CD4-positive, alpha-beta T cell treated with Interleukin-1 beta for 1 hour (primary cell): ENCODE measurements around the gene CDCA4.
"Not testable (repeated sequence)": the region's sequence is repeated elsewhere in the genome, so short reads cannot be mapped to it uniquely, and the experiment has no call there.

Experiments
- DNase-seq, 2 donors: peaks; one replicate each; pipeline ENCODE4 v3.0.0-alpha.2; 2020 to 2022

CDCA4 gene

DNA sequence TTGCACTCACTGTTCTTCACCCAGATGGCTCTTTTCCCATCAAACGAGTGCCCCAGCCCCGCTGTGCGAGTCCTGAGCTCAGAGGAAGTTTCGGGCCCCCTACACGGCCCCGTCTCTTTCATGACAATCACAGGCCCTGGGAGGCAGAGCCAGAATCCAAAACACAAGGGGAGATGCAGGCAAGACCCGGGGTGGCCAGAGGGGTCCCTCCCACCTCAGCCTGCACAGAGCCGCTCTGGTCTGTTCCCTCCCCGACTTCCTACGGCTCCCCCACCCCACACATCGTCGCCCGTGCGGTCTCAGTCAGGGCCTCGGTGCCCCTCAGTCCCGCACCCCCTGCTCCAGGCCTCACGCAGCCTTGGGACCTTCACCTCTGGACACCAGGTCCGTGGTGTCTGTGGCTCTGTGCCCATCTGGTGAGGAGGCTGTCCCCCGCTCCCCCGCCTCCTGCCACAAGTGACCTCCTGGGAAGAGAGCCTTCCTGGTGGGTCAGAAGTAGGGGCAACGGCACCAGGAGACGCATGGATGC lies 35.5 kb upstream of the CDCA4 start:
- no peak for DNase-seq

- no peak for DNase-seq
These were observed 34.9 kb upstream of the CDCA4 start for GRCh38 chr14:105055736-105056302.

DNA sequence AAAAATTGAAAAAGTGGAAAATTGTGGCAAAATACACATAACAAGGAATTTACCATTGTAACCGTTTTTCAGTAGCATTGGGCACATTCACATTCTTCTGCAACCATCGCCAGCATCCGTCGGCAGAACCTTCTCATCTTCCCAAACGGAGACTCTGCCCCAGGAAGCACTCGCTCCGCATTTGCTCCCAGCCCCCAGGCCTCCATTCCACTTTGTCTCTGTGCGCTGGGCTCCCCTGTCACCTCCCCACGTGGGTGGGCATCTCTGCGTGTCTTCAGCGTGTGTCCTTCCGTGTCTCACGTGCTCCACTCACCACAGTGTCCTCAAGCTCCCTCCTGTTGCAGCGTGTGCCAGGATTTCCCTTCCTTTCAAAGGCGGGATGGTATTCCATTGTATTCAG lies 34.5 kb upstream of the CDCA4 start:
- no peak for DNase-seq

GRCh38 chr14:105053996-105054395 lies 33.1 kb upstream of the CDCA4 start:
- no peak for DNase-seq

DNA sequence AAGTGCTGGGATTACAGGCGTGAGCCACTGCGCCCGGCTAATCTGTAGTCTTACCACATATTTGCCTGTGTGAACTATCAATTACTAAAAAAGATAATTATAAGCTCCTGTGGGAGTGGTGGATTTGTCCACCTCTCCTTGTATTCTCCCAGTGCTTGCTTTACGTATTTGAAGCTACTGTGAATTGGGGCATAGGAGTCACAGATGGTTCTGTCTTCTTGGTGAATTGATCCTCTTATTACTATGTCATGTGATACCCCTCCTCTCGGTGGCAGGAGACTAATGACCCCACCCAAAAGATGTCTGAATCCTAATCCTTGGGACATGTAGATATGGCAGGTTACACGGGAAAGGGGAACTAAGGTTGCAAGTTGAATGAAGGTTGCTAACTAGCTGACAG lies 32.5 kb upstream of the CDCA4 start:
- DNase-seq = no peak

DNA sequence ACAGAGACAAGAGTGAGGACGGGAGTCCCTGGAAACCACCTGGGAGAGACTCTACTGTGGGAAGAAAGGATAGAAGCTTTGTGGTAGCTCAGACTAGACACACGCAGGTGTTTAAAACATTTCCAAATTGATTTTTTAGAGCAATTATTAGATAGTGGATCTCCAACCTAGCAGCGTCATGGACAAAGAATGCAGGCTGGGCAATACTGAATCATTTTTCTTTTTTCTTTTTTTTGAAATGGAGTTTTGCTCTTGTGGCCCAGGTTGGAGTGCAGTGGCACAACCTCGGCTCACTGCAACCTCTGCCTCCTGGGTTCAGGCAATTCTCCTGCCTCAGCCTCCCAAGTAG lies 31.2 kb upstream of the CDCA4 start:
- DNase-seq = no peak

- no peak for DNase-seq
These were observed 30.6 kb upstream of the CDCA4 start for GRCh38 chr14:105051182-105052109.

DNA sequence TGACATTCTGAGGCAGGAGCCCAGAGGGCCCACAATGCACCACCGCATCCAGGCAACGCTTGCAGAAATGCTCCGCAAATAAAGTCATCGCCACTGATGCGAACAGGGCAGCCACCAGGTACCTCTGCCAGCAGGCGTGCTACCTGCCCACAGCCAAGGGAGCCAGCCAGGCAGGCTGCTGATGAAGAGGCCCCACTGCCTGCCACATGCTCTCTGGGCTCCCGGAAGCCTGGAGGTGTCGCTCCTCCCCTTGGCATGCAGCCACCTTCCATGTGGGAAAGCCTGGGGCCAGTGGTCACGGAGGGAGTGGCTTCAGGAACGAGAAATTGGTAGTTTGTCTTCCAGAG lies 29.6 kb upstream of the CDCA4 start:
- no peak for DNase-seq

DNA sequence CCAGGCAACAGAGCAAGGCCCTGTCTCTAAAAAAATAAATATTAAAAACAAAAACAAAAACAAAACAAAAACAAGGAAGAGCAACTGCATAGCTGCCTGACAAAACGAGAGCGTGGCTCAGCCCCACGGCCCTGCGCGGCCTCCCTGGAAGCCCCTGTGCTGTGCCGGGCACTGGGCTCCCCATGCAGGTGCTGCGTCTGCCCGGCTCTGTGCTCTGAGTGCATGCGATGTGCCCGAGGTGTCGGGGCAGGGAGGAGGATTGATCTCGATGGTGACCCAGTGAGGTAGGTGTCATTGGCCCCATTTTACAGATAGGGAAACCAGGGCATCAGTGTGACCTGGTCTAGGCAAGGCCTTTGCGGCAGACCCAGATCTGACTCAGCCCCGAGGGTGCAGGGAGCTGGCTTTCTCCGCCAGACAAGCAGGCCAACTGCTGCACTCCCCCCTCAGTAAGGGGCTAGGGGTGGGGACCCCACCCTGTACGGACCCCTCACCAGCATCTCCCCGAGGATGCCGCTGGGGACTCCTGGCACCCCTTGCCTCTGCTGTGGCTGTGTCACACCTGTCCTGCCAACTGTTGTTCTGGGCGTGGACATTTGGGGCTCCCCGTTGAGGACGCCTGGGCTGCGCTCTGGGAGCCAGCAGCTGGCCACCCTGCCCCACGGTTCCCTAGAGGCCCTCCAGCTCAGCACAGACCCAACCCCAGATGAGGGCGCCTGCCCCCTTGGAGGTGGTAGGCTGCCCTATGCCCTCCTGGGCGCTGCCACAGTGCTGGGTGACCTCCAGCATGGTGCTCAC lies 29.1 kb upstream of the CDCA4 start:
- no peak for DNase-seq

DNA sequence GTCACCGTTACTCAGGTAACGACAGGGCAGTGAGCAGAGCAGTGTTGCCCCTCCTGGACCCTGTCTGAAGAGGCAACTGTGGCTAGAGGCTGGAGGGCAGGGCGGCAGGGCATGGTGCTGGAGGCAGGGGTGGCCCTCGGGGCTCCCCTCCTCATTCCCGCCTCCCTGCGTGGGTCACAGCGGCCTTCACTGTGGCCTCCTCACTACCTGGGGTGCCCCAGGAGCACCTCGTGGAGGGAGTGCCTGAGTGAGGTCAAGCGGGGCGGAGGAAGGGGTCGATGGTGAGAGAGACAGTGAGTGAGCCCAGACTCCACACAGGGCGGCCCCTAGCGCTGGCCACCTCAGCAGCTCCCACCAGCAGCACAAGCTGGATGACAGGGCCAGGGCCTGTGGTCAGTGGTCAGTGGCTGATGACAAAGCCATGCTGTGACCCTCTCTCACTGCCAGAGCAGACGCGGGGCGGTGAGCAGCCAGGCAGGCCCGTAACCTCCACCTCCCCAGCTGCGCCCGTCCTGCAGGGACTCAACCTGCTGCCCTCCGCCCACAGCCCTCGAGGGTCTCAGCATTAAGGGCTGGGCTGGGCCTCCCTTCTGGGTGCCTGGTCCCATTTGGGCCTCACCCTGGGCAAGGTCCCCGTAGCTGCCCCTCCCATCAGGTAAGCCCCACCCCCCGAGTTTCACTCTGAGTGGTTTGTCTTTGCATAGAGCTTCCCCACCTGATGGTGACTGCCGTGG lies 26.6 kb upstream of the CDCA4 start:
- no peak for DNase-seq

- no peak for DNase-seq
These were observed 26.0 kb upstream of the CDCA4 start for GRCh38 chr14:105046891-105047282.

DNA sequence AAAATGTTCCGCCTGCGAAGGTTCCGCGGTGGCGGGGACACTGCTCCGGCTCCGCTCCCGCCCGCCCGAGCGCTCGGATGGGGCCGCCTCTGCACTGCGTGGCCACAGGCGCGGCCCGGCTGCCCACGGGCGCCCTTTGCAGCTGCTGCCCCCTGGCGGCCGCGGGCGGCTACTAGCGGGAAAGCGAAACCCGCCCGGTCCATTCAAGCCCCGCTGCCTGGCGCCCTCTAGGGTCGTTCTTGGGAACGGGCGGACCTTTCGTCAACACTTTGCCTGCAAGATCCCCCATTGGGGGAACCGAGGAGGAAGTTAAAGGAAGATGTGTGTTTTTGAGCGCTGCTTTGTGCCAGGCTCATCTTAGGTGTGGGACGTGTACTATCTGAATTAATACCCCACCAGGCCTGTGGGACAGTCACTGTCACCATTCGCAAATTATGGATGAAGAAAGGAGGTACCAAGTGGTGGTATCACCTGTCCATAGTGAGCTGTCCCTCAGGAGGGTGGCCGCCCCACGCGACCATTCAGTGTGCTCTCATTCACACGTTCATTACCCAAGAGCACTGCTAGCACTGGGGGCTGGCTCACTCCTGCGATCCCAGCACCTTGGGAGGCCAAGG lies 24.9 kb upstream of the CDCA4 start:
- peak; percentile 90 to 92 for DNase-seq

DNA sequence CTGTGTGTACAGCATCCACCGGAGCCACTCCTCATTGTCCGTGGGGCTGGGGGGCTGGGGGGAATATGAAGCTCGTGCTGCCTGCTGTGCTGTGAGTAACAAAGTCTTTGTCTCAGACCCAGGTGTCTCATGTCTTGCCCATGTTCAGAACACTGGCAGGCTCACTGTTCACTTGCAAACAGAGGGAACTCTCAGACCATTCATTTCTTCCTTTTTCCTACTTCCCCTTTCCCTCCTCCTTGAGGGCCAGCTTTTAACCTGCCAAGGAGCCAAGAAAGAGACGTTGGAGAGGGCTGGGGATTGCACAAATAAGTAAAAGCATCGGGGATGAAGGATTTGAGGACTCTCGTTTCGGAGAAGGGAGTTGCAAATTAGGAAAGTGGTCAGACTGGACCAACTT lies 22.8 kb upstream of the CDCA4 start:
- no peak for DNase-seq

DNA sequence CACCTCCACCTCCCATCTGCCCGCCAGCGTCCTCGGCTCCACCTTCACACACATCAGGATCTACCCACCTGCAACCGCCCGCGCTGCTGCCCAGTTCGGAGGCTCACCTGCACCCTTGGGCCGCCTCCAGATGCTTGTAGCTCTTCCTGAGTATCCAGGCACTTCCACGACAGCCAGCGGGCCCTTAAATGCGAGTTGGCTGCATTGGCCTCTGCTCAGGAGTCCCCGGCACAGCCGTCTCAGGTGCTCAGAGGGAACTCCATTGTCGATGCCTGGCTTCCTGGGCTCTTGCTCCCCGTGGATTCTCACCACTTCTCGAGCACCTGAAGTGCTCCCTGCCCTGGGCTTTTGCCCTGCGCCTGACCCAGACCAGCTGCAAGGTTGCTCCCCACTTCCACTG lies 21.9 kb upstream of the CDCA4 start:
- no peak for DNase-seq

DNA sequence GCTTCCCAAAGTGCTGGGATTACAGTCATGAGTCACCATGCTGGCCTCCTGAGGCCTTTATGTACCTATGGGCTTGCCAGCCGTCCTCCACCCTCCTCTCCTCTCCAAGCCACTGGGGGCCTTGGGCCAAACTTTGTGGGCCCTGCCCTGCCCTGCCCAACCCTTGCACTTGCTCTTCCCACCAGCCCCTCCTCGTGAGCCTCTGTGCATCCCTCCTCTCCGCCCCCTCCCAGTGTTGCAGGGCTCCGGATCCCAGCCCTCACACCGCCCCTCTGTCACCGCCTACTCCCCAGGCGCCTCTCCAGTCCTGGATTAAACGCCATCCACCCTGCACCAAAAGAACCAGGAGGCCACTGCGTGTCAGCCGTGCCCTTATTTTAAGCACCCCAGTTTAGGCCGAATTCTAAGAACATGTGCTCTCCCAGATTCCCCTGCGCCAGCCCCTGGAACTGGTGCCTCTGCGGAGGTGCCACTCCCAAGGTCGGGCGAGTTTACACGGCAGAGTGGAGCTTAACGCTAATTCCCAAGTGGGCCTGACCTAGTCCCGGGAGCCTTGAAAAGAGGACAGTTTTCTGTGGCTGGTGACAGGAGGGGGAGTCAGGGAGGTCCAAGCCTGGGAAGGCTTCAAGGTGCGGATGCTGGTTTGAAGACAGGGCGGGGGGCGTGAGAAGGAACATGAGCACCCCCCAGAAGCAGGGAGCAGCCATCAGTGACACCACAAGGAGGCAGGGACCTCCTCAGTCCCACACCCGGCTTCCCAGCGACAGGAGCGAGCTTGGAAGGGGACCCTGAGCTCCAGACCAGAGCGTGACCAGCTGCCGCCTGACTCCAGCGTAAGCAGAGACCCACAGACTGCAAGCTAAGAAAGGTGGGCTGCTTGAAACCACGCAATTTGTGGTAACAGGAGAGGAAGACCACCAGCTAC lies 21.2 kb upstream of the CDCA4 start:
- no peak for DNase-seq

GRCh38 chr14:105039458-105040205 lies 18.7 kb upstream of the CDCA4 start:
- no peak for DNase-seq

- not testable (repeated sequence) for DNase-seq
These were observed 14.7 kb upstream of the CDCA4 start for GRCh38 chr14:105035616-105036015.

- DNase-seq = peak in 1 of 2 donors; percentile 39
These were observed 13.6 kb upstream of the CDCA4 start for GRCh38 chr14:105034315-105035039.

DNA sequence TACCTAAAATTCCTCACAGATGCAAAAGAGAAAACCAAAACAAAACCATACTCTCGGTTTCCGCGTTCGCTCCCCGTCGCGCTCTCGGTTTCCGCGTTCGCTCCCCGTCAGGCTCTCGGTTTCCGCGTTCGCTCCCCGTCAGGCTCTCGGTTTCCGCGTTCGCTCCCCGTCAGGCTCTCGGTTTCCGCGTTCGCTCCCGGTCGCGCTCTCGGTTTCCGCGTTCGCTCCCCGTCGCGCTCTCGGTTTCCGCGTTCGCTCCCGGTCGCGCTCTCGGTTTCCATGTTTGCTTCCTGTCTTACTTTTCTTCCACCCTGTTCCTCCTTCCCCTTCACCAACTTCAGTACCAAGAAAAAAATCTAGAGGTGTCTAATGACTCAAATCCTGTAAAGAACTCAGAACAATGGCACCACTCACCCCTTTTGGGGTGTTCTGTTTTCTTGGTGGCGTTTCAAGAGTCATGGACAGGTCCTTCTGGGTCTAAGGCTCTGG lies 12.6 kb upstream of the CDCA4 start:
- not testable (repeated sequence) for DNase-seq

DNA sequence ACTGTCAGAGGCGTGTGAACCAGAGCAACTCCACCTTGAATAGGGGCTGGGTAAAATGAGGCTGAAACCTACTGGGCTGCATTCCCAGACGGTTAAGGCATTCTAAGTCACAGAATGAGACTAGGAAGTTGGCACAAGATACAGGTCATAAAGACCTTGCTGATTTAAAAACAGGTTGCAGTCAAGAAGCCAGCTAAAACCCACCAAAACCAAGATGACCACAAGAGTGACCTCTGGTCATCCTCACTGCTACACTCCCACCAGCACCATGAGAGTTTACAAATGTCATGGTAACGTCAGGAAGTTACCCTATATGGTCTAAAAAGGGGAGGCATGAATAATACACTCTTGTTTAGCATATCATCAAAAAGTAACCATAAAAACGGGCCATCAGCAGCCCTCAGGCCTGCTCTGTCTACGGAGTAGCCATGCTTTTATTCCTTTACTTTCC lies 11.6 kb upstream of the CDCA4 start:
- DNase-seq = not testable (repeated sequence)
